HepG2 (cell line): ENCODE measurements around the gene HDLBP. TPM values are rescaled to one million over a fixed set of nuclear protein-coding genes. Genes with fewer than 3 reads are reported as not detected.

ENCODE experiments used
- AHR ChIP-seq: IDR thresholded peaks from 2 replicates; pipeline ENCODE4 v1.6.1; 2018; ENCODE audit warnings: missing genetic modification reagents, missing compliant biosample characterization
- ARHGAP35 ChIP-seq: sonication (generic); formaldehyde crosslinking; IDR thresholded peaks from 2 replicates; pipeline ENCODE4 v1.9.0; 2022; ENCODE audit warnings: mild to moderate bottlenecking, inconsistent platforms, moderate library complexity, missing genetic modification reagents, borderline replicate concordance
- CHD2 ChIP-seq: IDR thresholded peaks from 2 replicates; pipeline ENCODE4 v1.6.1; 2011; ENCODE audit warnings: low read depth, low read length, improper control_type of control experiment
- ELF1 ChIP-seq: sonication (generic); formaldehyde crosslinking; IDR thresholded peaks from 2 replicates; pipeline ENCODE4 v1.4.0; 2020; ENCODE audit warnings: missing genetic modification reagents
- ETV5 ChIP-seq: IDR thresholded peaks from 2 replicates; pipeline ENCODE4 v1.6.1; 2018; ENCODE audit warnings: missing biosample characterization, missing genetic modification reagents, inconsistent platforms, borderline replicate concordance
- FOXK1 ChIP-seq: sonication (generic); formaldehyde crosslinking; IDR thresholded peaks from 2 replicates; pipeline ENCODE4 v1.4.0; 2020; ENCODE audit warnings: low read depth, missing genetic modification reagents, borderline replicate concordance
- HMG20A ChIP-seq: IDR thresholded peaks from 2 replicates; pipeline ENCODE4 v1.6.1; 2016; ENCODE audit warnings: borderline replicate concordance
- HMG20B ChIP-seq: conservative IDR thresholded peaks from 2 replicates; pipeline ENCODE4 v1.6.1; 2016; ENCODE audit warnings: missing genetic modification reagents, missing compliant biosample characterization
- HOXA9 ChIP-seq: sonication (generic); formaldehyde crosslinking; IDR thresholded peaks from 2 replicates; pipeline ENCODE4 v1.8.1; 2022; ENCODE audit warnings: missing genetic modification reagents, mild to moderate bottlenecking, moderate library complexity, borderline replicate concordance
- NBN ChIP-seq: fragments of 450-650 bp; conservative IDR thresholded peaks from 2 replicates; pipeline ENCODE4 v1.6.1; 2017
- NR2F1 ChIP-seq, 2 experiments: fragments of 450-650 bp in 1 of 2; formaldehyde crosslinking in 1 of 2; IDR thresholded peaks; 2 replicates each; pipeline versions ENCODE4 v1.5.0 to v1.6.1; 2016 to 2020; ENCODE audit warnings: mild to moderate bottlenecking in 1 of 2, missing compliant biosample characterization in 1 of 2, missing genetic modification reagents in 1 of 2, moderate library complexity in 1 of 2
- PRPF4 ChIP-seq: fragments of 200-400 bp; formaldehyde crosslinking; IDR thresholded peaks from 2 replicates; pipeline ENCODE4 v1.6.1; 2016; ENCODE audit warnings: low read length, low read depth; ENCODE audit not compliant: poor library complexity, severe bottlenecking
- RELA ChIP-seq: sonication (generic); formaldehyde crosslinking; IDR thresholded peaks from 2 replicates; pipeline ENCODE4 v1.4.0; 2020; ENCODE audit warnings: missing genetic modification reagents
- TEAD3 ChIP-seq: optimal IDR thresholded peaks from 2 replicates; pipeline ENCODE3; 2016; ENCODE audit warnings: borderline replicate concordance
- XBP1 ChIP-seq: sonication (generic); formaldehyde crosslinking; IDR thresholded peaks from 2 replicates; pipeline ENCODE4 v1.5.0; 2020; ENCODE audit warnings: missing genetic modification reagents
- ZFP36 ChIP-seq: fragments of 150-350 bp; IDR thresholded peaks from 2 replicates; pipeline ENCODE4 v1.6.1; 2018; ENCODE audit warnings: borderline replicate concordance, low read length, low read depth; ENCODE audit not compliant: partially characterized antibody
- ZNF260 ChIP-seq: sonication (generic); formaldehyde crosslinking; IDR thresholded peaks from 2 replicates; pipeline ENCODE4 v1.4.0; 2020; ENCODE audit warnings: missing genetic modification reagents, low read depth, mild to moderate bottlenecking, borderline replicate concordance
- polyA plus RNA-seq, 8 experiments: library from polyadenylated mRNA; depleted of rRNA in 3 of 8; stranded (reverse) in 7 of 8; unstranded in 1 of 8; fragments of >200 nt; fragmentation: Illumina TruSeq in 4 of 8; extraction: Trizol in 4 of 8; gene quantifications; 2 replicates each; pipeline versions ENCODE4 v1.2.1 to v1.2.3, GENCODE V29; 2011 to 2016; ENCODE audit warnings: low read depth in 4 of 8, missing spikeins in 1 of 8, mixed read lengths in 1 of 8; ENCODE audit not compliant: insufficient read depth in 1 of 8
- total RNA-seq, 5 experiments: library from RNA; depleted of rRNA; stranded (reverse); fragments of >200 nt; fragmentation: Illumina TruSeq; extraction: Trizol; gene quantifications; 2 replicates each; pipeline ENCODE4 v1.2.3, GENCODE V29; 2016; ENCODE audit warnings: low read depth in 1 of 5
- TF ChIP-seq, protein P1 (sequence below): sonication (generic); formaldehyde crosslinking; IDR thresholded peaks from 2 replicates; pipeline ENCODE4 v1.4.0; 2020; ENCODE audit warnings: missing genetic modification reagents, mild to moderate bottlenecking, borderline replicate concordance
- TF ChIP-seq, protein P2 (sequence below): sonication (generic); formaldehyde crosslinking; IDR thresholded peaks from 2 replicates; pipeline ENCODE4 v1.4.0; 2020; ENCODE audit warnings: missing genetic modification reagents
- TF ChIP-seq, protein P3 (sequence below): sonication (generic); formaldehyde crosslinking; IDR thresholded peaks from 2 replicates; pipeline ENCODE4 v1.8.0; 2022; ENCODE audit warnings: mild to moderate bottlenecking, missing genetic modification reagents; ENCODE audit not compliant: insufficient replicate concordance
- TF ChIP-seq, protein P4 (sequence below): sonication (generic); formaldehyde crosslinking; IDR thresholded peaks from 2 replicates; pipeline ENCODE4 v1.4.0; 2020; ENCODE audit warnings: mild to moderate bottlenecking, missing genetic modification reagents
- TF ChIP-seq, protein P5 (sequence below): sonication (generic); formaldehyde crosslinking; IDR thresholded peaks from 2 replicates; pipeline ENCODE4 v1.4.0; 2020; ENCODE audit warnings: missing genetic modification reagents, borderline replicate concordance

The HDLBP gene
- total and polyA plus RNA-seq, 2 of the 13 experiments (the other 11 are each of a cell fraction or from before 2014, with no cell fraction given), result 464 to 707 TPM

DNA sequence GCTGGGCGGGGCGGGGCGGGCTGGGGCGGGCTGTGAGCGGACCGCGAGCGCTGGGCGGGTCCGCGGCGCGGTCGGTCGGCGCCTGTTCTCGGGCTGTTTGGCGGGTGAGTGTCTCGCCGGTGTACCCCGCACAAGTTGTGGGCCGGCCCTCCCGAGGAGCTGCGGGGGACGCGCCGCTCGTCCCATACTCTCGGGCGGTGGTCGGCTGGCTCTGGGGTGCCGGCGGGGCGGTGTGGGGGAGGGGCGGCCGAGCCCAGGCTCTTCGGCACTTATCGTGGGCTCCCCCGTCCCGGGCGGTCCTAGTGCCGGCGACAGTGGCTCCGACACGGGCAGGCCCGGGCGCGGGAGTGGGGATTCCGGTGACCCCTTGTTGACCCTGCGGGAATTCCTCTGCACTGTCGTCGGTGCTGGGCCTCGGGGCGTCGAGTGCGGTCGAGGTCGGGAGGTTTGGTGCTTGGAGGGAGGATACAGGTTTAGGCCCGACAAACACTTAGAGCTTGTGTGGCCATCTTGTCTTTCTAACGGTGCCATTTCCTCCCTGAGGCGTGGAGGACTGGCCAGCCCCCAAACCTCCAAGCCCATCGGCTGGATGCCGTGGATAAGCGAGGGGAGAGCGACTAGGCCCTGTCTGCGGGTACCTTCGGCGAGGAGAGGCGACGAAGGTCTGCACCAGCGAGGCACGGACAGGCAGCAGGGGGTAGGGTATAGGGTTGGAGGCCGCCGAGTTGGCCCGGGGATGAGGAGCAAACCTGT, 583 bp upstream of the HDLBP start, which contains the start of gene SEPTIN2 (continued):
- TF ChIP-seq ZNF260 (CRISPR knock-in tag) (no peak), FOXK1 (CRISPR knock-in tag) (peak; percentile 57; the same call in 1 of the 2 replicates), CHD2 (no peak), HMG20A (CRISPR knock-in tag) (no peak), ARHGAP35 (CRISPR knock-in tag) (peak; percentile 39; the same call in 1 of the 2 replicates), HMG20B (CRISPR knock-in tag) (no peak), ZFP36 (no peak), PRPF4 (peak; percentile 2), ETV5 (CRISPR knock-in tag) (no peak; the same call in 1 of the 2 replicates), RELA (no peak), XBP1 (CRISPR knock-in tag) (no peak), ELF1 (CRISPR knock-in tag) (no peak), HOXA9 (CRISPR knock-in tag) (no peak), AHR (CRISPR knock-in tag) (no peak; the same call in 1 of the 2 replicates), NBN (no peak), NR2F1 (CRISPR knock-in tag; IDR thresholded peaks at IDR 0.05) (peak; percentile 67 to 73), TEAD3 (CRISPR knock-in tag) (peak; percentile 41)
- TF ChIP-seq, protein P1, sequence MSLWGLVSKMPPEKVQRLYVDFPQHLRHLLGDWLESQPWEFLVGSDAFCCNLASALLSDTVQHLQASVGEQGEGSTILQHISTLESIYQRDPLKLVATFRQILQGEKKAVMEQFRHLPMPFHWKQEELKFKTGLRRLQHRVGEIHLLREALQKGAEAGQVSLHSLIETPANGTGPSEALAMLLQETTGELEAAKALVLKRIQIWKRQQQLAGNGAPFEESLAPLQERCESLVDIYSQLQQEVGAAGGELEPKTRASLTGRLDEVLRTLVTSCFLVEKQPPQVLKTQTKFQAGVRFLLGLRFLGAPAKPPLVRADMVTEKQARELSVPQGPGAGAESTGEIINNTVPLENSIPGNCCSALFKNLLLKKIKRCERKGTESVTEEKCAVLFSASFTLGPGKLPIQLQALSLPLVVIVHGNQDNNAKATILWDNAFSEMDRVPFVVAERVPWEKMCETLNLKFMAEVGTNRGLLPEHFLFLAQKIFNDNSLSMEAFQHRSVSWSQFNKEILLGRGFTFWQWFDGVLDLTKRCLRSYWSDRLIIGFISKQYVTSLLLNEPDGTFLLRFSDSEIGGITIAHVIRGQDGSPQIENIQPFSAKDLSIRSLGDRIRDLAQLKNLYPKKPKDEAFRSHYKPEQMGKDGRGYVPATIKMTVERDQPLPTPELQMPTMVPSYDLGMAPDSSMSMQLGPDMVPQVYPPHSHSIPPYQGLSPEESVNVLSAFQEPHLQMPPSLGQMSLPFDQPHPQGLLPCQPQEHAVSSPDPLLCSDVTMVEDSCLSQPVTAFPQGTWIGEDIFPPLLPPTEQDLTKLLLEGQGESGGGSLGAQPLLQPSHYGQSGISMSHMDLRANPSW (CRISPR knock-in tag), result 0 out of 2 replicates have a peak, but pooled peaks have one; percentile 54
- TF ChIP-seq, protein P2, sequence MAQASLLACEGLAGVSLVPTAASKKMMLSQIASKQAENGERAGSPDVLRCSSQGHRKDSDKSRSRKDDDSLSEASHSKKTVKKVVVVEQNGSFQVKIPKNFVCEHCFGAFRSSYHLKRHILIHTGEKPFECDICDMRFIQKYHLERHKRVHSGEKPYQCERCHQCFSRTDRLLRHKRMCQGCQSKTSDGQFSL (CRISPR knock-in tag), result peak; percentile 66; the same call in 1 of the 2 replicates
- TF ChIP-seq, protein P3, sequence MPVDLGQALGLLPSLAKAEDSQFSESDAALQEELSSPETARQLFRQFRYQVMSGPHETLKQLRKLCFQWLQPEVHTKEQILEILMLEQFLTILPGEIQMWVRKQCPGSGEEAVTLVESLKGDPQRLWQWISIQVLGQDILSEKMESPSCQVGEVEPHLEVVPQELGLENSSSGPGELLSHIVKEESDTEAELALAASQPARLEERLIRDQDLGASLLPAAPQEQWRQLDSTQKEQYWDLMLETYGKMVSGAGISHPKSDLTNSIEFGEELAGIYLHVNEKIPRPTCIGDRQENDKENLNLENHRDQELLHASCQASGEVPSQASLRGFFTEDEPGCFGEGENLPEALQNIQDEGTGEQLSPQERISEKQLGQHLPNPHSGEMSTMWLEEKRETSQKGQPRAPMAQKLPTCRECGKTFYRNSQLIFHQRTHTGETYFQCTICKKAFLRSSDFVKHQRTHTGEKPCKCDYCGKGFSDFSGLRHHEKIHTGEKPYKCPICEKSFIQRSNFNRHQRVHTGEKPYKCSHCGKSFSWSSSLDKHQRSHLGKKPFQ, result no peak
- TF ChIP-seq, protein P4, sequence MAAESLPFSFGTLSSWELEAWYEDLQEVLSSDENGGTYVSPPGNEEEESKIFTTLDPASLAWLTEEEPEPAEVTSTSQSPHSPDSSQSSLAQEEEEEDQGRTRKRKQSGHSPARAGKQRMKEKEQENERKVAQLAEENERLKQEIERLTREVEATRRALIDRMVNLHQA (CRISPR knock-in tag), result no peak
- TF ChIP-seq, protein P5, sequence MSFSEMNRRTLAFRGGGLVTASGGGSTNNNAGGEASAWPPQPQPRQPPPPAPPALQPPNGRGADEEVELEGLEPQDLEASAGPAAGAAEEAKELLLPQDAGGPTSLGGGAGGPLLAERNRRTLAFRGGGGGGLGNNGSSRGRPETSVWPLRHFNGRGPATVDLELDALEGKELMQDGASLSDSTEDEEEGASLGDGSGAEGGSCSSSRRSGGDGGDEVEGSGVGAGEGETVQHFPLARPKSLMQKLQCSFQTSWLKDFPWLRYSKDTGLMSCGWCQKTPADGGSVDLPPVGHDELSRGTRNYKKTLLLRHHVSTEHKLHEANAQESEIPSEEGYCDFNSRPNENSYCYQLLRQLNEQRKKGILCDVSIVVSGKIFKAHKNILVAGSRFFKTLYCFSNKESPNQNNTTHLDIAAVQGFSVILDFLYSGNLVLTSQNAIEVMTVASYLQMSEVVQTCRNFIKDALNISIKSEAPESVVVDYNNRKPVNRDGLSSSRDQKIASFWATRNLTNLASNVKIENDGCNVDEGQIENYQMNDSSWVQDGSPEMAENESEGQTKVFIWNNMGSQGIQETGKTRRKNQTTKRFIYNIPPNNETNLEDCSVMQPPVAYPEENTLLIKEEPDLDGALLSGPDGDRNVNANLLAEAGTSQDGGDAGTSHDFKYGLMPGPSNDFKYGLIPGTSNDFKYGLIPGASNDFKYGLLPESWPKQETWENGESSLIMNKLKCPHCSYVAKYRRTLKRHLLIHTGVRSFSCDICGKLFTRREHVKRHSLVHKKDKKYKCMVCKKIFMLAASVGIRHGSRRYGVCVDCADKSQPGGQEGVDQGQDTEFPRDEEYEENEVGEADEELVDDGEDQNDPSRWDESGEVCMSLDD (CRISPR knock-in tag), result 0 out of 2 replicates have a peak, but pooled peaks have one; percentile 39
